ENCODE data around the gene CARD10. TPM values are rescaled to one million over a fixed set of nuclear protein-coding genes. Genes with fewer than 3 reads are reported as not detected.
A peak's percentile ranks its signal among the peaks of the same experiment; 100 is the strongest.

The CARD10 gene
- polyA plus RNA-seq, 1 of the 3 experiments (the other 2 are of a cell fraction) = 14.5 TPM

DNA sequence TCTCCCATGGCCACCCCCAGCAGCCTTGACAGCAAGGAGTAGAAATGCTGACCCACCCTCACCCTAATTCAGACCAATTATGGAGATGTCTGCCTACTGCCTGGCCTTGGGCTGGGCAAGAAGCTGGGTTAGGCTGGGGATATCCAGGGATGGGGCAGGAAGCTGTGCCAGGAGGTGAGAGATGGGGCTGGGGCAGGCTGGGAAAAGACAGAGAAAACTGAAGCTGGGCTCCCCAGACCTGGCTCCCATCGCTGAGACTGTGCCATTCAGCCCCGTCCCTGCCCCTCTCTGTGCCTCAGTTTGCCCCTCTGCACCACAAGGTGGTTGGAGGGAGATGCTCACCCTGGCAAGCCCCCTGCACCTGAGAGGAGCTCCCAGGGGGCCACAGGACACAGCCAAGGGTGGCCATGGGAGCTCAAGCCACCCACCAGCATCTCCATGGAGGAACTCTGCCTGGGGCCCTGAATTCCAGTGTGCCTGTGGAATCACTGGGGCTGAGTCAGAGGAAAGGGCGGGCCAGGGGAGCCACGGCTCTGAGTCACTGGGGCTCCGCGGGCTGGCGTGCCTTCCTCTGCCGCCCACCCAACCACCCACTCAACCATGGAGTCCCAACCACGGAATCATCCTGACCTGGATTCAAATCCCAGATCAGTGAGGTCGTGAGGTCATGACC, 6.0 kb upstream of the CARD10 start:
- no peaks in the 10 kb centered on the region for H3K9me2 ChIP-seq
- no peaks in the 10 kb centered on the region for H3K79me2 ChIP-seq (ENCODE audit: insufficient read depth)
- H3K4me2 ChIP-seq = peak overlapping the region; percentile 61
- peak overlapping the region; percentile 43 for H3K9ac ChIP-seq
- H3K27me3 ChIP-seq (ENCODE audit: insufficient read depth) = no peaks in the 10 kb centered on the region
- H3K4me1 ChIP-seq (ENCODE audit: control insufficient read depth in 1 of 2, insufficient read depth in 2 of 2, low read depth in 1 of 2, low read length in 1 of 2) = peaks cover 3 to 12% of the 10 kb centered on the region in 2 experiments; a peak in 3 of 4 replicates
- no peaks in the 10 kb centered on the region for H3K36me3 ChIP-seq (replicated peaks in 1 of 2; ENCODE audit: control insufficient read depth in 1 of 2, insufficient read depth in 2 of 2, low read length in 1 of 2)
- CTCF ChIA-PET = interaction anchor here (0.7 to 1.5 kb wide), 2 partner anchors 14 to 42 kb away, joined by 3 to 5 read pairs; no protein-coding TSS in a partner anchor
- POLR2A ChIA-PET = no interaction called here
- H3K27ac ChIP-seq (ENCODE audit: low read depth in 2 of 2, low read length in 1 of 2) = peak overlapping the region in 1 of 2 experiments; percentile 80; a peak in 2 of 4 replicates
- no peaks in the 10 kb centered on the region for H4K20me1 ChIP-seq (ENCODE audit: insufficient read depth)
- H2AFZ ChIP-seq (ENCODE audit: low read depth) = peak overlapping the region; percentile 72; the same call in 1 of the 2 replicates
- WGBS (ENCODE audit: low lambda C conversion rate) = 29% methylated on average over 10 of the region's 10 CpGs
- peaks cover 7% of the 10 kb centered on the region for H3F3A ChIP-seq (replicated peaks; ENCODE audit: insufficient read depth)
- no peak overlapping the region for H3K4me3 ChIP-seq (ENCODE audit: low read depth in 2 of 2, low read length in 1 of 2)
- DNase-seq = peak; percentile 37
- no peaks in the 10 kb centered on the region for H3K9me3 ChIP-seq
- TF ChIP-seq USF1 (IDR thresholded peaks at IDR 0.05; ENCODE audit: borderline replicate concordance, low read depth) (no peak), TEAD4 (IDR thresholded peaks at IDR 0.05; ENCODE audit: borderline replicate concordance, insufficient read depth) (no peak), RAD21 (IDR thresholded peaks at IDR 0.05; ENCODE audit: low read length) (no peak), CHD2 (IDR thresholded peaks at IDR 0.05; ENCODE audit: low read length, partially characterized antibody) (no peak), EP300 (IDR thresholded peaks at IDR 0.05; ENCODE audit: borderline replicate concordance in 1 of 2, low read depth in 1 of 2, low read length in 1 of 2) (peak in 1 of 2 experiments; percentile 39; a peak in 1 of 4 replicates), RXRA (IDR thresholded peaks at IDR 0.05; ENCODE audit: borderline replicate concordance, low read depth) (peak; percentile 69; the same call in 1 of the 2 replicates), JUND (IDR thresholded peaks at IDR 0.05) (peak; percentile 85; the same call in 1 of the 2 replicates), EZH2phosphoT487 (IDR thresholded peaks at IDR 0.05; ENCODE audit: borderline replicate concordance, low read depth) (no peak), FOXM1 (IDR thresholded peaks at IDR 0.05; ENCODE audit: low read depth) (no peak), TCF12 (IDR thresholded peaks at IDR 0.05) (peak; percentile 45), YY1 (IDR thresholded peaks at IDR 0.05; ENCODE audit: low read depth) (no peak), GATA2 (CRISPR knock-in tag; IDR thresholded peaks at IDR 0.05) (no peak), ELF1 (IDR thresholded peaks at IDR 0.05) (no peak), NFIC (IDR thresholded peaks at IDR 0.05; ENCODE audit: borderline replicate concordance) (no peak; the same call in 1 of the 2 replicates), IRF3 (IDR thresholded peaks at IDR 0.05; ENCODE audit: low read depth, low read length) (no peak), RFX5 (IDR thresholded peaks at IDR 0.05; ENCODE audit: low read length) (no peak), MEF2A (IDR thresholded peaks at IDR 0.05; ENCODE audit: borderline replicate concordance, low read depth) (no peak), PBX3 (IDR thresholded peaks at IDR 0.05) (0 out of 2 replicates have a peak, but pooled peaks have one; percentile 44), GABPA (IDR thresholded peaks at IDR 0.05; ENCODE audit: low read depth) (peak; percentile 35; the same call in 1 of the 2 replicates), SIN3A (IDR thresholded peaks at IDR 0.05; ENCODE audit: borderline replicate concordance, low read depth, low read length) (no peak), FOXJ3 (CRISPR knock-in tag; IDR thresholded peaks at IDR 0.05) (no peak), TAF1 (IDR thresholded peaks at IDR 0.05; ENCODE audit: borderline replicate concordance, low read depth, low read length) (peak; percentile 28; the same call in 1 of the 2 replicates), RCOR1 (IDR thresholded peaks at IDR 0.05; ENCODE audit: low read length) (no peak)
- TF ChIP-seq, protein P1, sequence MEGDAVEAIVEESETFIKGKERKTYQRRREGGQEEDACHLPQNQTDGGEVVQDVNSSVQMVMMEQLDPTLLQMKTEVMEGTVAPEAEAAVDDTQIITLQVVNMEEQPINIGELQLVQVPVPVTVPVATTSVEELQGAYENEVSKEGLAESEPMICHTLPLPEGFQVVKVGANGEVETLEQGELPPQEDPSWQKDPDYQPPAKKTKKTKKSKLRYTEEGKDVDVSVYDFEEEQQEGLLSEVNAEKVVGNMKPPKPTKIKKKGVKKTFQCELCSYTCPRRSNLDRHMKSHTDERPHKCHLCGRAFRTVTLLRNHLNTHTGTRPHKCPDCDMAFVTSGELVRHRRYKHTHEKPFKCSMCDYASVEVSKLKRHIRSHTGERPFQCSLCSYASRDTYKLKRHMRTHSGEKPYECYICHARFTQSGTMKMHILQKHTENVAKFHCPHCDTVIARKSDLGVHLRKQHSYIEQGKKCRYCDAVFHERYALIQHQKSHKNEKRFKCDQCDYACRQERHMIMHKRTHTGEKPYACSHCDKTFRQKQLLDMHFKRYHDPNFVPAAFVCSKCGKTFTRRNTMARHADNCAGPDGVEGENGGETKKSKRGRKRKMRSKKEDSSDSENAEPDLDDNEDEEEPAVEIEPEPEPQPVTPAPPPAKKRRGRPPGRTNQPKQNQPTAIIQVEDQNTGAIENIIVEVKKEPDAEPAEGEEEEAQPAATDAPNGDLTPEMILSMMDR (IDR thresholded peaks at IDR 0.05) = no peak
- TF ChIP-seq, protein P2, sequence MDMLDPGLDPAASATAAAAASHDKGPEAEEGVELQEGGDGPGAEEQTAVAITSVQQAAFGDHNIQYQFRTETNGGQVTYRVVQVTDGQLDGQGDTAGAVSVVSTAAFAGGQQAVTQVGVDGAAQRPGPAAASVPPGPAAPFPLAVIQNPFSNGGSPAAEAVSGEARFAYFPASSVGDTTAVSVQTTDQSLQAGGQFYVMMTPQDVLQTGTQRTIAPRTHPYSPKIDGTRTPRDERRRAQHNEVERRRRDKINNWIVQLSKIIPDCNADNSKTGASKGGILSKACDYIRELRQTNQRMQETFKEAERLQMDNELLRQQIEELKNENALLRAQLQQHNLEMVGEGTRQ (IDR thresholded peaks at IDR 0.05; ENCODE audit: borderline replicate concordance, low read depth, low read length) = no peak

Measured in SK-N-SH (cell line).